Activated gamma-delta T cell treated with Interleukin-2 at 50 U/mL for 16 hours (primary cell): ENCODE results near the gene RFPL3.
"Not testable (repeated sequence)": the region's sequence is repeated elsewhere in the genome, so short reads cannot be mapped to it uniquely, and the experiment has no call there.

ENCODE experiments used
- DNase-seq: peaks from one replicate; pipeline ENCODE4 v3.0.0-alpha.2; 2020

The RFPL3 gene

DNA sequence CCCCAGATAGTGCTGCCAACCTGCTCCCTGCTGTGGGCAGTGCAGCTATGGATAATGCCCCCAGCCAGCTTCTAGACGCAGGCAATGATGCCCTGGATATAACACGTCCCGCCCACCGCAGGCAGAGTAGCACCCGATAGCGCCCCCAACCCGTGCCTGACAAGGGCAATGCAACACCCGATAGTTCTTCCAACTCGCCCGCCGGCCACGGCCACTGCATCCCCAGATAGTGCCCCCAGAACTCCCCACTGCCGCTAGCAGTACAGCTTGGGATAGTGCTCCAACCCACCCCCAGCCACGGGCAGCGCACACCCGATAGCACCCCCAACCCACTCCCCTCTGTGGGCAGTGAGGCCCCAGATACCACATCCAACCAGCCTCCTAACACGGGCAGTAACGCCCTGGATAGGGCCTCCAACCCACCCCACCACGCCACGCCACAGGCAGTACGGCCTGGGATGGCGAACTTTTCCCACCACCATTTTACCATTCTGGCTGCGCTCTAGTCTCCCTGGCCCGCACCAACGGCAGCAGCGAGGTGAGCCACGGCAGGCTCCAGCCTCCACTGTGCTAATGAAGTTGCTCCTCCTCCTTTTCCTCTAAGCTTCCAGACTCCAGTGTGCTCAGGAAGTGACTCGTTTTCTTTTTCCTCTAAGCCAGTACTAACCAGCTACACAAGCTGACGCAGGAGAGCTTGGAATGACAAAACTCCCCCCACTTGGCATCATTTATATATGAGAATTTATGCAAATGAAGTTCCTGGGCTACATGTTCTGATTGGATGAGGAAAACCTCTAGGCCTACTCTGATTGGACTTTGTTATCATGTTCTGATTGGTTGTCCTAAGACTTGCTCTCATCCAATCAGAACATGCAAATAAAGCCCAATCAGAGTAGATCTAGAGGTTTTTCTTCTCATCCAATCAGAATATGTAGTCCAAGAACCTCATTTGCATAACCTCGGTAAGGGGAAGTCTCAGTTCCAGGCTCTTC is 3.0 kb upstream of the RFPL3 start:
- no peak for DNase-seq

- no peak for DNase-seq
These were observed 1.9 kb upstream of the RFPL3 start for GRCh38 chr22:32355760-32356159.

DNA sequence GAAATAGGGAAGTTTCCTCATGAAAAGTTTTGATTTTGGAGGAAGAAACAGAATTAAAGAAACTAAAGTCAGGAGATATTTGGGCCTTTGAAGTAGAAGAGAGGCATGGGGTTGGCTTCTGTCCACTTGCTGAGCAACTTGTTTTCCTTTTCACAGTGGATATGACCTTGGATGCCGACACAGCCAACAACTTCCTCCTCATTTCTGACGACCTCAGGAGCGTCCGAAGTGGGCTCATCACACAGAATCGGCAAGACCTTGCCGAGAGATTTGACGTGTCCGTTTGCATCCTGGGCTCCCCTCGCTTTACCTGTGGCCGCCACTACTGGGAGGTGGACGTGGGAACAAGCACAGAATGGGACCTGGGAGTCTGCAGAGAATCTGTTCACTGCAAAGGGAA is 2.4 kb downstream of the RFPL3 start:
- DNase-seq = not testable (repeated sequence)

DNA sequence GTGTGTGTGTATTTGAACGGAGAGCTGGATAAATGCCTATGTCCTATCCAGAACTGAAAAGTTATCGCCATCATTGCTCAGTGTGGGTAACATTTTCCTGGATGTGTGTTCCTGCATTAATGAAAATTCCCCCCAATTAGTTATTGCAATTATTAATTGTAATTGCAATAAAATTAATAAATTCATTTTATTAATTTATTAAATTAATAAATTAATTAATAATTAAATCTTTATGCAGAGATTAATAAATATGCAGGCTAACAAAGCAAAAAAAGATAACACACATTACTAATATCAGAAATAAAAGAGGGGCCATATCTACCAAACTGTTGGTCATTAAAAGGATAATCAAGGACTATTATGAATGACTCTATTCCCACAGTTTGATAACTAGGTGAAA is 3.6 kb downstream of the RFPL3 start:
- no peak for DNase-seq

- no peak for DNase-seq
These were observed 6.5 kb downstream of the RFPL3 start for GRCh38 chr22:32364210-32364609.

- no peak for DNase-seq
These were observed 18.2 kb downstream of the RFPL3 start for GRCh38 chr22:32375678-32376450.

DNA sequence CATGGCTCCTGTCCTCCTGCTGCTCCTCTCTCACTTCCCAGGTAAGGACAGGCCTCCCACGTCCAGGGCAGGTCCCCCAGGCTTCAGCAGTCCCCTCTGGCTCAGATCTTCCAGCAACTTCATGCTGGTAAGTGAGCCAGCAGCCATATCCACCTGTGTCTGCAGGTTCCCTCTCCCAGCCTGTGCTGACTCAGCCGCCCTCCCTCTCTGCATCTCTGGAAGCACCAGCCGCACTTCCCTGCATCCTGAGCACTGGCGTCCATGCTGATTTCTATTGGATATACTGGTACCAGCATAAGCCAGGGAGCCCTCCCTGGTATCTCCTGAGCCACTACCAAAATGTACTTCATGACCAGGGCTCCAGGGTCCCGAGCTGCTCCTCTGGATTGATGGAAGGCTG is 19.0 kb downstream of the RFPL3 start:
- DNase-seq = no peak

- no peak for DNase-seq
These were observed 21.1 kb downstream of the RFPL3 start for GRCh38 chr22:32378707-32379272.

DNA sequence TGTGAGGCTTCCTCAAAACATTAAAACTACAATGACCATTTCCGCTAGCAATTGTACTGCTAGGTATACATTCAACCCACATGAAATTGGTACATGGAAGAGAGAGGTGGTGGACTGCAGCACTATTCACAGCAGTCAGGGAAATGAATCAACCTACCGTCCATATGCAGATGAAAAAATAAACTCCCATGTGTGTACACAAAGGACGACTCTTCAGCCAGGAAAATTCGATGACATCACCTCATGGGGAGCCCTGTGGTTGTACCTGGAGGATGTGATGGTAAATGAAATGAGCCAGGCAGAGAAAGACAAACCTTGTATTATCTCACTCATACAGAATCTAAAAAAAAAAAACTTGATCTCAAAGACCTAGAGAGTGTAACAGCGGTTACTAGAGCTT is 23.3 kb downstream of the RFPL3 start:
- DNase-seq = no peak

DNA sequence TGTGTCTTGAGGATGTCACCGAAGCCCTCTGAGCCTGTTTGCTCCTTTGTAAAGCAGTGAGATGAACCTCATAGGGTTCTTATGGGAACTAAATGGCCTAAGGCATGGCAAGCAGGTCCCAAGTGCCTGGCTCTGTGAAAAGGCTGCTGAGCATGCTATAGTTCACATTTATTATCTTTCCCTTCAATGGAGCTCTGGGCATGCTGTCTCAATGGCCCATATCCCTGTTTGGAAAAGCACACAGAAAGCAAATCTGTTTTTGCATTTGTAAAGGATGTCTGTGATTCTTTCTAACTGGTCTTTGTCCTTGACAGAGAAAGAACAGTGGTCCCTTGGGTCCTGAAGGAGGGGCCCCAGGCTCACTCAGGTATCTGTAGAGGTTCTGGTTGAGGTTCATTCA is 28.0 kb downstream of the RFPL3 start:
- DNase-seq = no peak

DNA sequence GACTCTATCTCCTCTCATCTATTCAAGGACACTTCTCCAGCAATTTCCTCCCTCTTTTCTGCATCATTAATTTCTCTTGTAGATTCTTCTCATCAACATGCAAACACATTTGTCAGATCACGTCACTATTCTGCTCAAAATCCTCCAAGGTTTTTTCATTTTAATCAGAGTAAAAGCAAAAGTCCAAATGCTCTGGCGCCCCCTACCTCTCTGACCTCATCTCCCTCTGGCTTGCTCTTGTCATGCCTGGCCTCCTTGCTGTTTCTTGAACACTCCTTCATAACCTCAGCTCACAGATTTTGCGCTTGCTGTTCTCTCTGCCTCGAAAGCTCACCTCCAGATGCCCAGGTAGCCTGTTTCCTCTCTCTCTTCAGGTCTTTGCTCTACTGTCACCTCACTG is 32.0 kb downstream of the RFPL3 start:
- no peak for DNase-seq

DNA sequence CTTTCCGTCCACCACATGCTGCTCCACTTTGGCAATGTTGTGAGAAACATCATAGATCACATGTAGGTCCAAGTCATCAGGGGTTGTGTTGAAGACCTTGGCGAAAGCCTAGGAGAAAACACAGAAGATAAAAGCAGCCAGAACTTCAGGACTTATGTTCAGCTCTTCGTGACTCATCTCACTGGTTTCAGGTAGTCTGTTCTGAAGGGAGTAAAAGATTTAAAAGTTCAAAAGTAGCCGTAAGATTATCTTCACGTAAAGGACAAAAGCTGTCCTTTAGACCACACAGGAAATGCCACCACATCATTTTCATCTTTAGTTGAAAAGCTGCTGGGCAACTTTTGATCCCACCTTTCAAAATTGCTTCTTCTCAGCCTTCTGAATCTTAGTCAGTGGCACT is 37.4 kb downstream of the RFPL3 start:
- DNase-seq = no peak

DNA sequence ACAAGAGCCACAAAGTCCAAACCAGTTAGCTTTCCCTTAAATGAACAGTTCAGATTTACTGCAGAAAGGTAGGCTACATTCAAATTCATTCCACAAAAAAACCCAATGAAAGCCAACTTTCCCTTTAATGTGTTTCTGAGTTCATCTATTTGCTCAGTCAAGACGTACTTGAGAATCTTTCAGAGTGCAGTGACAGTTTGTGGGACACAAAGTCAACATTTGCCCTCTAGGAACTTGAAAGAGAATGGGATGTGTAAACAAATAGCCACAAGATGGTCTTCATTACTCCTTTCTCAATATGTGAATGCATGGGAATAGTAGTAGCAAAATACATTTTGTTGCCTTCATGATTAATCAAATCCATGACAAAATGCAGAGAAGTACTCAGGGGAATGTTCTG is 38.6 kb downstream of the RFPL3 start:
- no peak for DNase-seq

DNA sequence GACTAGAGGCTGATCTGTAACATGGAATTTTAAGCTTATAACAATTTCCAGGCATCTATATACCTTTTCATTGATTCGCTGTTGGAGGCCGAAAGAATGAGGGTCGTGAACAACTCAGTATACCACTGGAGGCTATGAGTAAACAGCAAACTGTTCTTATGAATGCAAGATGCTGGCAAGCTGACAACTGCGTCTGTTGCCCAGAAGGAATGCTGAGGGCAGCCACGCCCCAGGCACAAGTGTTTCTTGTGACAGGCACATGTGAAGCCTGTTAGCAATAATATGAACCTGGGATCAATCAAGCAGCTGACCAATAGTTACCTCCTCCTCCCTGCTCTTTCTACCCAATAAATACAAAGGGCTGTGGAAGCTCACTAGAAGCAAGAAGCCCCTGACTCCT is 39.1 kb downstream of the RFPL3 start:
- no peak for DNase-seq

- DNase-seq = no peak
These were observed 43.8 kb downstream of the RFPL3 start for GRCh38 chr22:32401486-32401885.

- no peak for DNase-seq
These were observed 46.4 kb downstream of the RFPL3 start for GRCh38 chr22:32404021-32404420.

- no peak for DNase-seq
These were observed 49.6 kb downstream of the RFPL3 start for GRCh38 chr22:32407312-32407711.

DNA sequence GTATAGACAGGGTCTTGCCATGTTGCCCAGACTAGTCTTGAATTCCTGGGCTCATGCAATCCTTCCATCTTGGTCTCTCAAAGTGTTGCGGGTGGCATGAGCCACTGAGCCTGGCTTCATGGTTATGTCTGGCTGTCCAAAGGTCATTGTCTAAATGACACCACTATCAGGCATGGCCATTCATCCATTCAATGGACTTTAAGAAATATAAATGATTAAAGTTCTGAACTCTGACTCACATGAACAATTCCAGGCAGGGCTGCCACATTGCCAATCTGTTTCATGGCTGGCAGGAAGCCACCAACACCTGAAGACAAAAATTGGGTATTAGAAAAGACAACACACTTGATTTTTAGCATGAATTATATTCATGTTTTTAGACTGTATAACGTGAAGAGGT is 50.3 kb downstream of the RFPL3 start:
- DNase-seq = no peak

DNA sequence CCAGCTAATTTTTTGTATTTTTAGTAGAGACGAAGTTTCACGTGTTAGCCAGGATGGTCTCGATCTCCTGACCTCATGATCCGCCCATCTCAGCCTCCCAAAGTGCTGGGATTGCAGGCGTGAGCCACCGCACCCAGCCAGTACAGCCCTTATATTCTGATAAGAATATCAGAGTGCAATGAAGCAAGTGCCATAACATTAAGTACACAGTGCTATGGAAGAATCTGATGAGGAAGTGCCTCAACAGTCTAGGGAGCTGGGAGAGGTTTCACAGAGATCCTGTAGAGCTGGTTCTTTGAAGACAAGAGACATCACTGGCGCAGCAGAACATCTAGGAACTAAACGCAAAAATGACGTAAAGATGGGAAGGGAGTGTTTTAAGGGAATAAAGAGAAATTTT is 52.3 kb downstream of the RFPL3 start:
- DNase-seq = no peak

GRCh38 chr22:32410459-32410858 is 52.8 kb downstream of the RFPL3 start:
- no peak for DNase-seq
